Right atrium auricular region (tissue), 2 donors: ENCODE results near the gene SORBS2. TPM values are rescaled to one million over a fixed set of nuclear protein-coding genes. Genes with fewer than 3 reads are reported as not detected.
A peak's percentile ranks its signal among the peaks of the same experiment; 100 is the strongest.

Experiments used
- DNase-seq: peaks from one replicate; pipeline ENCODE4 v3.0.0-alpha.2; 2019; ENCODE audit warnings: low spot score
- H3K27ac ChIP-seq, 2 donors: fragments of 200-600 bp; sonication (generic); 1 replicate in 1 of 2; 2 replicates in 1 of 2; pipeline ENCODE4 v1.5.1; 2016 to 2019
- H3K27me3 ChIP-seq, 2 donors: fragments of 200-600 bp; sonication (generic); one replicate each; pipeline versions ENCODE4 v1.5.1 to v1.6.0; 2017 to 2019
- H3K36me3 ChIP-seq: fragments of 200-600 bp; sonication (generic); one replicate; pipeline ENCODE4 v1.5.1; 2016
- H3K4me1 ChIP-seq, 2 donors: fragments of 200-600 bp; sonication (generic); one replicate each; pipeline versions ENCODE4 v1.5.1 to v1.6.0; 2017 to 2019
- H3K4me3 ChIP-seq, 2 donors: fragments of 200-600 bp; sonication (generic); 1 replicate in 1 of 2; 2 replicates in 1 of 2; pipeline ENCODE4 v1.5.1; 2017 to 2019; ENCODE audit warnings: mild to moderate bottlenecking in 1 of 2, moderate library complexity in 1 of 2
- H3K9me3 ChIP-seq, 2 donors: fragments of 200-600 bp; sonication (generic); one replicate each; pipeline ENCODE4 v1.5.1; 2019
- CTCF ChIP-seq, 2 donors: fragments of 200-600 bp; sonication (generic); IDR thresholded peaks; one replicate each; pipeline ENCODE4 v1.5.1; 2019; ENCODE audit warnings: antibody characterized with exemption in 2 of 2
- total RNA-seq, 2 donors: library from RNA; depleted of rRNA; stranded (reverse); fragments of >200 nt; gene quantifications; one replicate each; pipeline ENCODE4 v1.1.0, GENCODE V29; 2016

SORBS2 gene
- total RNA-seq, 2 donors from 2014 or later = 530 to 741 TPM

DNA sequence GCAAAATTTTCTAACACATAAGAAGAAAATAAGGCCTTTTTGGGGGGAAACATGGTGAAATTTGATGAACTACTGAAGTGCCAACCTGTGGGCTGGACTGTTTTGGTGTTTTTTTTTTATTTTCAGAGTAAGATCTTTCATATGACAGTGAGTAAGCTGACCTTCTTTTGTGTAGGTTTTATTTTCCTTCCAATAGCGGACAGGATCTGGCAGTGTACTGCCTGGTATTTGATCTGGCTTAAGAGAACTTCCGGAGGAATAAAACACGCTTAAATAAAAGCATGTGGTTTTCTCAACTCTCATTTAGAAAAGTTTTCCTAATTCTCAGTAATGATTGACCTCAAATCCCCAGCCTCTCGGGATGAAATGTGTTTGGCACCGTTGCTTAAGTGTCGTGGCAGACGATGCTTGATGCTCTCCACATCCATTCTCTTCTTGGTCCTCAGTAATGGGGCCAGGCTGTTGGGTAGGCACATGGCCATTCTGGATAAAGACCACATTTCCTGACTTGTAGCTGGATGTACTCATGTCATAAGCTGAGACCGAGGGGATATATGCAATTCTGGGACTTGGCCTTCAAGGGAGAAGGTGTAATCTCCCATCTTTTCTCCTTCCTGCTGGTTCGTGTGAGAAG lies 211.1 kb downstream of the SORBS2 start:
- peak overlapping the region; percentile 65 to 69 for H3K27ac ChIP-seq
- TF ChIP-seq CTCF (IDR thresholded peaks at IDR 0.05) = no peak
- peaks cover 24% of the 10 kb centered on the region for H3K36me3 ChIP-seq

GRCh38 chr4:185599553-185600243 lies 212.3 kb downstream of the SORBS2 start:
- Histone ChIP-seq H3K4me3 (no peak overlapping the region), H3K9me3 (no peaks in the 10 kb centered on the region), H3K36me3 (peaks cover 13% of the 10 kb centered on the region), H3K27me3 (no peaks in the 10 kb centered on the region), H3K27ac (peak overlapping the region; percentile 65 to 69), H3K4me1 (peaks cover 0 to 36% of the 10 kb centered on the region in 2 donors)
- TF ChIP-seq CTCF (IDR thresholded peaks at IDR 0.05) = no peak
- DNase-seq = peak; percentile 78

More for the DNA sequence above, 211.1 kb downstream of the SORBS2 start:
- Histone ChIP-seq H3K9me3 (no peaks in the 10 kb centered on the region), H3K27me3 (no peaks in the 10 kb centered on the region), H3K4me1 (peaks cover 0 to 36% of the 10 kb centered on the region in 2 donors), H3K4me3 (no peak overlapping the region)
- no peak for DNase-seq

DNA sequence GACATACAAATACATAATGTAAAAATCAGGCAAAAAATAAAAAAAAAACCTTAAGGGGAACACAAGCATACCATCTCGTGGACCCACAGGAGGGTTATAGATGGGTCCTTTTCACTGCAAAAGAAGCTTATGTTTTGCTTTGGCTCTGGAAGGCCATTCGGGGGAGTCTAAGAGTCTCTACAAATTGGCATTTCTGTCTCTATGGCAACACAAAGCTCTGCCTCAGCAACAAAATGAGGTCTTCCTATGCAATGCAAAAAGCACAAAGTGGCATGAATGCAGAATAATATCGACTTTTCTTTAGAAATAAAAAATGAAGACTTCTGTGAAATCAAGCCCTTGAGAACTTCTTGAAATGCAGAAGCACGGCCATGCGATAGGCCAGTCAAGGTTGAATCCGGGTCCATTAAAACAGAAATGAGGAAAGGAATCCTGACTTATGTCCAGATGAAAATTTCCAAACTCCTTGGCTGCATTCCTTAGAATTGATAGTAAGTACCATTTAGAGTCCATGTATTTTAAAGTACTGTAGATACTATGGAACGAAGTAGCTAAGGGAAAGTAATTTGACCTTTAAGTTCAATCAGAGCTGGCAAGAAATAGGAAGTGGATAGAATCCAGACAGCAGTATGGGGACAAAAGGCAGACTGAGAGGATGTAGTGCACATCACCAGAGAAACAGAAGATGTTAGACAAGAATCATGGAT lies 213.0 kb downstream of the SORBS2 start:
- H3K9me3 ChIP-seq = no peaks in the 10 kb centered on the region
- peak overlapping the region; percentile 65 to 69 for H3K27ac ChIP-seq
- peaks cover 8% of the 10 kb centered on the region for H3K36me3 ChIP-seq
- no peak for DNase-seq
- H3K27me3 ChIP-seq = no peaks in the 10 kb centered on the region
- H3K4me1 ChIP-seq = peaks cover 0 to 36% of the 10 kb centered on the region in 2 donors
- TF ChIP-seq CTCF (IDR thresholded peaks at IDR 0.05) = no peak
- H3K4me3 ChIP-seq = no peak overlapping the region

- Histone ChIP-seq H3K27me3 (no peaks in the 10 kb centered on the region), H3K9me3 (no peaks in the 10 kb centered on the region), H3K4me1 (peaks cover 0 to 36% of the 10 kb centered on the region in 2 donors)
Observed at GRCh38 chr4:185597532-185598188, 214.3 kb downstream of the SORBS2 start.

More at GRCh38 chr4:185597532-185598188, 214.3 kb downstream of the SORBS2 start:
- peak; percentile 93 to 99 for TF ChIP-seq CTCF (IDR thresholded peaks at IDR 0.05)
- peak; percentile 87 for DNase-seq
- H3K36me3 ChIP-seq = no peaks in the 10 kb centered on the region
- H3K27ac ChIP-seq = peak overlapping the region; percentile 65 to 75
- no peak overlapping the region for H3K4me3 ChIP-seq
